A549 (cell line): ENCODE data around the gene ZCWPW1. TPM values are rescaled to one million over a fixed set of nuclear protein-coding genes. Genes with fewer than 3 reads are reported as not detected.

Source experiments
- ATAC-seq, 2 experiments: fragments of 200-7000 bp in 1 of 2; fragments of >200 bp in 1 of 2; cut with Nextera tagmentation in 1 of 2; cut with Tn5 transposase in 1 of 2; 3 replicates each; pipeline versions ENCODE4 v1.8.0 to v1.9.1; 2018 to 2020; ENCODE audit warnings: mild to moderate bottlenecking in 1 of 2, moderate library complexity in 1 of 2
- CTCF ChIA-PET: fragments of 300-600 bp; sonication (Branson Sonifier 250); formaldehyde crosslinking; extraction: SDS; loops from one replicate; lab custom pipeline; 2021; ENCODE audit warnings: antibody characterized with exemption, inconsistent platforms; lab: Yijun Ruan, JAX
- POLR2A ChIA-PET: fragments of 350-600 bp; formaldehyde crosslinking; extraction: SDS; loops from one replicate; lab custom pipeline; 2021; ENCODE audit warnings: antibody characterized with exemption, inconsistent platforms; lab: Yijun Ruan, JAX
- DNase-seq, 2 experiments: peaks; one replicate each; pipeline versions ENCODE4 v3.0.0 to v3.0.0-alpha.2; 2011 to 2016; ENCODE audit warnings: low read depth in 1 of 2, low spot score in 1 of 2
- FAIRE-seq: peaks from 2 replicates; lab custom pipeline; 2011; peaks lifted over from hg19 to GRCh38; lab: Jason Lieb, UNC
- H3K27ac ChIP-seq, 2 experiments: fragments of >200 bp; sonication (Bioruptor Twin); formaldehyde crosslinking; 3 replicates each; pipeline ENCODE4 v1.5.1; 2016 to 2017
- H3K4me1 ChIP-seq: fragments of >200 bp; sonication (Bioruptor Twin); formaldehyde crosslinking; 3 replicates; pipeline ENCODE4 v1.6.1; 2016
- H3K4me2 ChIP-seq: fragments of >200 bp; sonication (Bioruptor Twin); formaldehyde crosslinking; 3 replicates; pipeline ENCODE4 v1.6.1; 2016
- H3K4me3 ChIP-seq: fragments of >200 bp; sonication (Bioruptor Twin); formaldehyde crosslinking; 3 replicates; pipeline ENCODE4 v1.5.1; 2016
- H3K9me3 ChIP-seq: fragments of >200 bp; sonication (Bioruptor Twin); formaldehyde crosslinking; 3 replicates; pipeline ENCODE4 v1.6.1; 2016
- BCL3 ChIP-seq: fragments of >200 bp; sonication (Bioruptor Twin); formaldehyde crosslinking; IDR thresholded peaks from 3 replicates; pipeline ENCODE4 v1.6.1; 2016
- CEBPB ChIP-seq, 2 experiments: fragments of >200 bp in 1 of 2; sonication (Bioruptor Twin) in 1 of 2; formaldehyde crosslinking in 1 of 2; IDR thresholded peaks; 2 replicates each; pipeline ENCODE4 v1.6.1; 2012 to 2016
- CHD2 ChIP-seq: fragments of 150-350 bp; IDR thresholded peaks from 2 replicates; pipeline ENCODE4 v1.6.1; 2014; ENCODE audit warnings: low read length; ENCODE audit not compliant: partially characterized antibody
- FOSB ChIP-seq: fragments of 250-450 bp; sonication (Bioruptor Pico); IDR thresholded peaks from 2 replicates; pipeline ENCODE4 v1.5.0; 2020; ENCODE audit warnings: mild to moderate bottlenecking, moderate library complexity
- FOSL2 ChIP-seq, 2 experiments: fragments of 450-650 bp in 1 of 2; fragments of >200 bp in 1 of 2; sonication (Bioruptor Twin) in 1 of 2; formaldehyde crosslinking; IDR thresholded peaks; 2 replicates each; pipeline versions ENCODE4 v1.5.0 to v1.6.1; 2016 to 2020; ENCODE audit warnings: mild to moderate bottlenecking in 1 of 2, moderate library complexity in 1 of 2
- FOXS1 ChIP-seq: fragments of 250-450 bp; sonication (Bioruptor Pico); IDR thresholded peaks from 2 replicates; pipeline ENCODE4 v1.5.0; 2020; ENCODE audit warnings: mild to moderate bottlenecking, moderate library complexity
- HES2 ChIP-seq: fragments of >200 bp; sonication (Bioruptor Twin); formaldehyde crosslinking; IDR thresholded peaks from 2 replicates; pipeline ENCODE4 v1.6.1; 2016
- HEYL ChIP-seq: fragments of 250-450 bp; sonication (Bioruptor Pico); IDR thresholded peaks from 2 replicates; pipeline ENCODE4 v1.8.0; 2021; ENCODE audit warnings: mild to moderate bottlenecking, moderate library complexity
- HMGXB4 ChIP-seq: fragments of 250-450 bp; sonication (Bioruptor Pico); IDR thresholded peaks from 2 replicates; pipeline ENCODE4 v1.5.0; 2021; ENCODE audit warnings: mild to moderate bottlenecking, moderate library complexity, borderline replicate concordance
- HOXA7 ChIP-seq: fragments of 250-450 bp; sonication (Bioruptor Pico); IDR thresholded peaks from 2 replicates; pipeline ENCODE4 v1.5.0; 2020; ENCODE audit warnings: mild to moderate bottlenecking, moderate library complexity
- JUNB ChIP-seq: fragments of >200 bp; sonication (Bioruptor Twin); formaldehyde crosslinking; IDR thresholded peaks from 2 replicates; pipeline ENCODE4 v1.6.1; 2016
- KDM5A ChIP-seq: fragments of 200-600 bp; sonication (generic); IDR thresholded peaks from 2 replicates; pipeline ENCODE4 v1.6.1; 2016; ENCODE audit warnings: antibody characterized with exemption, mild to moderate bottlenecking
- MAX ChIP-seq: IDR thresholded peaks from 2 replicates; pipeline ENCODE4 v1.6.1; 2012
- PHF8 ChIP-seq: fragments of 200-600 bp; sonication (generic); IDR thresholded peaks from 2 replicates; pipeline ENCODE4 v1.6.1; 2016; ENCODE audit warnings: low read depth, mild to moderate bottlenecking, antibody characterized with exemption, moderate library complexity, borderline replicate concordance
- POLR2AphosphoS2 ChIP-seq: conservative IDR thresholded peaks from 2 replicates; pipeline ENCODE4 v1.6.1; 2012; ENCODE audit warnings: low read length, improper control_type of control experiment, inconsistent platforms
- RAD21 ChIP-seq, 2 experiments: fragments of >200 bp in 1 of 2; sonication (Bioruptor Twin) in 1 of 2; formaldehyde crosslinking in 1 of 2; IDR thresholded peaks in 1 of 2; conservative IDR thresholded peaks in 1 of 2; 2 replicates in 1 of 2; 3 replicates in 1 of 2; pipeline ENCODE4 v1.6.1; 2012 to 2018; ENCODE audit warnings: inconsistent platforms in 1 of 2
- RARB ChIP-seq: fragments of 250-450 bp; sonication (Bioruptor Pico); IDR thresholded peaks from 2 replicates; pipeline ENCODE4 v1.8.0; 2021; ENCODE audit warnings: mild to moderate bottlenecking, moderate library complexity
- REST ChIP-seq: fragments of 200-600 bp; sonication (generic); IDR thresholded peaks from 2 replicates; pipeline ENCODE4 v1.6.1; 2016; ENCODE audit warnings: antibody characterized with exemption, mild to moderate bottlenecking, moderate library complexity
- RFX5 ChIP-seq: fragments of 450-650 bp; IDR thresholded peaks from 2 replicates; pipeline ENCODE4 v1.7.1; 2014; ENCODE audit warnings: antibody characterized with exemption, mild to moderate bottlenecking, moderate library complexity
- TFCP2L1 ChIP-seq: fragments of 250-450 bp; sonication (Bioruptor Pico); IDR thresholded peaks from 2 replicates; pipeline ENCODE4 v1.5.0; 2021; ENCODE audit warnings: mild to moderate bottlenecking
- TP53 ChIP-seq: fragments of 250-450 bp; sonication (Bioruptor Pico); IDR thresholded peaks from 2 replicates; pipeline ENCODE4 v1.5.0; 2021; ENCODE audit warnings: mild to moderate bottlenecking, moderate library complexity
- ZSCAN20 ChIP-seq: fragments of 250-450 bp; sonication (Bioruptor Pico); IDR thresholded peaks from 2 replicates; pipeline ENCODE4 v1.8.0; 2022; ENCODE audit warnings: mild to moderate bottlenecking, moderate library complexity
- WGBS: methylation state at CpG from one replicate; pipeline ENCODE4 v1.1.6; 2017; ENCODE audit errors: missing lambda C conversion rate; 5-methylcytosine and 5-hydroxymethylcytosine counted together
- polyA plus RNA-seq, 4 experiments: library from polyadenylated mRNA; depleted of rRNA in 3 of 4; stranded (reverse); fragments of >200 nt; fragmentation: RNase III in 1 of 4; extraction: RNeasy Plus Mini Kit Qiagen cat#74134 plus additional on column Dnase treatment in 1 of 4; gene quantifications; 2 replicates in 3 of 4; 3 replicates in 1 of 4; pipeline ENCODE4 v1.2.3, GENCODE V29; 2011 to 2017

The ZCWPW1 gene
- polyA plus RNA-seq, 2 of the 4 experiments (the other 2 are of a cell fraction) = 2.0 to 4.2 TPM

GRCh38 chr7:100430493-100431285 lies 2.2 kb upstream of the ZCWPW1 start:
- H3K4me1 ChIP-seq = peaks cover 34% of the 10 kb centered on the region
- DNase-seq = no peak
- 70% methylated on average over 29 of the region's 31 CpGs for WGBS
- TF ChIP-seq TP53 = no peak
- no peak for TF ChIP-seq HES2
- TF ChIP-seq JUNB = no peak
- TF ChIP-seq MAX = no peak
- no peak for TF ChIP-seq ZSCAN20 (CRISPR knock-in tag)
- TF ChIP-seq POLR2AphosphoS2 = no peak
- no peak for TF ChIP-seq HEYL (CRISPR knock-in tag)
- TF ChIP-seq CEBPB (IDR thresholded peaks at IDR 0.05) = no peak
- TF ChIP-seq FOXS1 = no peak
- no peak for TF ChIP-seq HMGXB4 (CRISPR knock-in tag)
- TF ChIP-seq BCL3 = no peak
- TF ChIP-seq, all 56 proteins: peak for 0
- Histone ChIP-seq H3K4me3 (peak overlapping the region; percentile 86), H3K27ac (peak overlapping the region; percentile 93 to 100), H3K9me3 (peaks cover 5% of the 10 kb centered on the region; the same call in 1 of the 3 replicates), H3K4me2 (peak overlapping the region; percentile 88)
- ChIA-PET POLR2A (interaction anchor here (1.2 to 2.8 kb wide), 4 partner anchors 16 to 444 kb away, joined by 4 to 16 read pairs (median 10); partner anchors contain the start of gene SRRT), CTCF (interaction anchor here (1.8 kb wide), 1 partner anchor 19 kb away, joined by 7 read pairs; no protein-coding TSS in a partner anchor)
- ATAC-seq (no peak), FAIRE-seq (no peak)

- CTCF ChIA-PET = interaction anchor here (0.8 to 1.8 kb wide), 4 partner anchors 20 to 134 kb away, joined by 3 to 7 read pairs (median 3); no protein-coding TSS in a partner anchor
- peak within 1 kb of the TSS; percentile 86 for H3K4me3 ChIP-seq
- H3K4me1 ChIP-seq = peaks cover 31% of the 10 kb centered on the region
- H3K4me2 ChIP-seq = peak within 1 kb of the TSS; percentile 88
- H3K27ac ChIP-seq = peak within 1 kb of the TSS; percentile 93 to 100
- POLR2A ChIA-PET = interaction anchor here (0.5 to 2.8 kb wide), 34 partner anchors 7 to 1539 kb away, joined by 3 to 23 read pairs (median 6); partner anchors contain the start of genes AGFG2, BUD31, FBXO24 and GPC2
- 1% methylated on average over 29 of the region's 95 CpGs for WGBS
- FAIRE-seq (no peak), ATAC-seq (peak; percentile 42 to 77), DNase-seq (peak; percentile 97 to 99)
- H3K9me3 ChIP-seq = peaks cover 5% of the 10 kb centered on the region; the same call in 1 of the 3 replicates
- TF ChIP-seq KDM5A = no peak
- no peak for TF ChIP-seq RAD21 (conservative IDR thresholded peaks at IDR 0.05 in 1 of 2, IDR thresholded peaks at IDR 0.05 in 1 of 2)
- TF ChIP-seq CHD2 = peak; percentile 83
- TF ChIP-seq RARB (CRISPR knock-in tag) = peak; percentile 25; the same call in 1 of the 2 replicates
- no peak for TF ChIP-seq FOSL2 (IDR thresholded peaks at IDR 0.05)
- no peak for TF ChIP-seq FOSL2 (CRISPR knock-in tag; IDR thresholded peaks at IDR 0.05)
- TF ChIP-seq HOXA7 (CRISPR knock-in tag) = peak; percentile 65
- 0 out of 2 replicates have a peak, but pooled peaks have one; percentile 50 for TF ChIP-seq HMGXB4 (CRISPR knock-in tag)
- TF ChIP-seq HEYL (CRISPR knock-in tag) = no peak
- TF ChIP-seq POLR2AphosphoS2 = no peak
- TF ChIP-seq RFX5 = no peak
- TF ChIP-seq PHF8 = peak; percentile 39; the same call in 1 of the 2 replicates
- TF ChIP-seq FOSB = peak; percentile 77; the same call in 1 of the 2 replicates
- peak; percentile 89 for TF ChIP-seq TFCP2L1 (CRISPR knock-in tag)
- peak; percentile 80 for TF ChIP-seq REST
Observed at GRCh38 chr7:100429637-100430492, 1.4 kb upstream of the ZCWPW1 start, which contains the start of gene MEPCE. Gene MEPCE, plus strand, starts transcription at chr7:100429831. Its CDS starts 188 bp downstream, at chr7:100430019.
